ENCODE results near the gene TJP2.

Gene TJP2

DNA sequence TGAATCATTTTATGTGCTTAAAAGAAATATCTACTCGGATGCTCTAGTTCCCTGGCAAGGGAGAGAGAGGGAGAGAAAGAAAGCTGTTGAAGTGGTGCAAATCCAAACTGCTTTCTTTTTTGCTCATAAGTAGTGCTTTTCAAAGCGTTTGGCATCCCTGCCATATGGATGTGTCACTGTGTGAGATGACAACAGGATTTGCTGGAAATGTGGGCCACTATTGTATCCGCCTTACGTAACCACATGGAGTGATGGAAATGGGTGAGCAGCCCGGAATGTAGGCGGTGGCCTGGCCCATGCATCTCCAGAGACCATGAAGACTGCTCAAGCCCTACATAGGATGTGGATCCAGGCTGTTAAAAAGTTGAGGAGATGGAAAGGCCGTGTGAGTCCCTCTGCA is 30.8 kb downstream of the TJP2 start:
- TF ChIP-seq CTCF (IDR thresholded peaks at IDR 0.05; ENCODE audit: control insufficient read depth, extremely low read depth, insufficient read depth) = no peak
- no peak overlapping the region for H3K4me3 ChIP-seq (ENCODE audit: low read depth, low read length)
- DNase-seq (ENCODE audit: low read depth) = no peak

GRCh38 chr9:69206047-69206446 is 32.0 kb downstream of the TJP2 start:
- no peak for TF ChIP-seq CTCF (IDR thresholded peaks at IDR 0.05; ENCODE audit: control insufficient read depth, extremely low read depth, insufficient read depth)
- DNase-seq (ENCODE audit: low read depth) = no peak
- no peak overlapping the region for H3K4me3 ChIP-seq (ENCODE audit: low read depth, low read length)

- no peak overlapping the region for H3K4me3 ChIP-seq (ENCODE audit: low read depth, low read length)
- 0 out of 2 replicates have a peak, but pooled peaks have one; percentile 24 for TF ChIP-seq CTCF (IDR thresholded peaks at IDR 0.05; ENCODE audit: control insufficient read depth, extremely low read depth, insufficient read depth)
- no peak for DNase-seq (ENCODE audit: low read depth)
These were observed 33.4 kb downstream of the TJP2 start for GRCh38 chr9:69207503-69207902.

DNA sequence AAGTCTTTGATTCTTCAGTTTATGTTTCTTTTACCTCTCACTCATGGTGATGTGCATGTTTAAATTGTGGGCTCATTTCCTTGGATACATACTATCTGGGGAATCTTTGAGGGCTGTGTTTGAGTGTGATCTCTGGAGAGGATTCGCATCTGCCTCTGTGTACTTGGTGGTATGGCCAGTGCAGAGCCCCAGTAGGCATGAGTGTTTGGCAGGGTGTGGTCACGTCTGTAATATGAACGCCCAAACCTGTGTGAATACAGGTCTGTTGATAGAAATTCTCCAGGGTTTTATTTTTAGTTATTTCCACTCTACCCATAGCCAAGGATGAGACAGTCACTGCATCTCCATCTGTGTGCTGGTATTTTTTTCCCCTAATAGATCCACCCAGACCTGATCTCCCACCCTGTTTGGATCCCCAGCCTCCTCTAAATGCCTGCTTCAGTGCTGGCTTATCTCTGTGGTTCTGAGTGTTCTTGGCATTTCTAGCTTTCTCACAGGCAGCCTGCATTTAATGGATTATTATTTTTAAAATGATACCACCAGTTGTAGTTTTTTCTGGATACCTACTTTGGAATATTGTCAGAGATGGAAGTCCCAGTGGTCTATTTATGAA is 37.5 kb downstream of the TJP2 start:
- no peak for TF ChIP-seq CTCF (IDR thresholded peaks at IDR 0.05; ENCODE audit: control insufficient read depth, extremely low read depth, insufficient read depth)
- DNase-seq (ENCODE audit: low read depth) = no peak
- no peak overlapping the region for H3K4me3 ChIP-seq (ENCODE audit: low read depth, low read length)

DNA sequence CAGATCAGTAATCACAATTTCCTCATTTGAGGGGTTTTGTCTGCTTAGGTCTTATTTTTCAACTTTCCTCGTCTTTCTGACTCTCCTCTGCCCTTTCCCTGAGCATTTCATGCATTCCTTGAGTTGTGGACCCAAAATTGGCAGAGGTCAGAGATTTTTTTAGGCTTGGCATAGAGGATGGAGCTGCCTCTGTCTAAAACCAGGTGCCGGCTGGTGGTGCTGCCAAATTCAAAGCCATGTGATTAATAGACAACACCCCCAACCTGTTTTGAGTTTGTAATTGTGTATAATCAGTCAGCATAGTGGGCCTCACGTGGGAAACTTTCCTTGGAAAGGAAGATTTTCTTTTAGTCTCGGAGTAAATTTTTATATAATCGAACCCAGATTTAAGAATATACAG is 39.6 kb downstream of the TJP2 start:
- no peak for DNase-seq (ENCODE audit: low read depth)
- H3K4me3 ChIP-seq (ENCODE audit: low read depth, low read length) = no peak overlapping the region
- no peak for TF ChIP-seq CTCF (IDR thresholded peaks at IDR 0.05; ENCODE audit: control insufficient read depth, extremely low read depth, insufficient read depth)

- no peak overlapping the region for H3K4me3 ChIP-seq (ENCODE audit: low read depth, low read length)
- DNase-seq (ENCODE audit: low read depth) = no peak
- no peak for TF ChIP-seq CTCF (IDR thresholded peaks at IDR 0.05; ENCODE audit: control insufficient read depth, extremely low read depth, insufficient read depth)
These were observed 40.9 kb downstream of the TJP2 start for GRCh38 chr9:69214939-69215338.

Measured in LNCaP clone FGC (cell line).